ENCODE data around the gene IL4R.

DNA sequence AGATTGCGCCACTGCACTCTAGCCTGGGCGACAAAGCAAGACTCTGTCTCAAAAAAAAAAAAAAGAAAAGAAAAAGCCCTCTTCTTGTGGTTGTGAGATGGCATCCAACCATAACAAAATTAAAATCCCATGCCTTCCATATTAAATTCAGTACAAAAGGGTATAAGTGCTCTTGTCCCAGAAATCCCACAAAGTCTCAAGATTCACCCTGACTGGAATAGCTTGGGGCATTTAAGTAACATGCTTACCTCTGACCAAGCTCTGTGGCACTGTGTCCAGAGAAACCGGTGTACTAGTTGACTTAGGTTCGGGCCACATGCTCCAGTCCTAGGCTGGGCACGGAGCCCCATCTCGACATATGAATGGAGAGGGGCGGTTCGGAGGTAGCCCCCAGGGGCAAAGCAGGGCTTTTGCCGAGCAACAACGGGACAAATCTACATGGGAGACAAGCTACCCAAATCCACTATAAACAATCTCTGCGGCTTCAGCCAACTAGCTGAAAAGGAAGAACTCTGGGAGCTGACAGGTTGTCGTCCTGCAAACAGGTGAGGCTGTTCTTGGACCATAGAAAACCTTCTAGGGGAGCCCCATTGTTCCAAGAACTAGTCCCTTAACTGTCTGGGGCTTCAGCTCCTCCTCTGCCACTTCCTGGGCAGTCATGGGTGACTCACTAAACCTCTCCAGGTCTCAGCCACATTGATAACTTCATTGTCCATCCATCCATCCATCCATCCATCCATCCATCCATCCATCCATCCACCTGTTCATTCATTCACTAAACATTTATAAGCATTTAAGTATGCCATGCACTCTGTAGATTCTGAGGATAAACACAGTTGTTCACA lies 10.3 kb upstream of the IL4R start:
- TF ChIP-seq, protein P1, sequence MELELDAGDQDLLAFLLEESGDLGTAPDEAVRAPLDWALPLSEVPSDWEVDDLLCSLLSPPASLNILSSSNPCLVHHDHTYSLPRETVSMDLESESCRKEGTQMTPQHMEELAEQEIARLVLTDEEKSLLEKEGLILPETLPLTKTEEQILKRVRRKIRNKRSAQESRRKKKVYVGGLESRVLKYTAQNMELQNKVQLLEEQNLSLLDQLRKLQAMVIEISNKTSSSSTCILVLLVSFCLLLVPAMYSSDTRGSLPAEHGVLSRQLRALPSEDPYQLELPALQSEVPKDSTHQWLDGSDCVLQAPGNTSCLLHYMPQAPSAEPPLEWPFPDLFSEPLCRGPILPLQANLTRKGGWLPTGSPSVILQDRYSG (CRISPR knock-in tag; IDR thresholded peaks at IDR 0.05): no peak
- TF ChIP-seq, protein P2, sequence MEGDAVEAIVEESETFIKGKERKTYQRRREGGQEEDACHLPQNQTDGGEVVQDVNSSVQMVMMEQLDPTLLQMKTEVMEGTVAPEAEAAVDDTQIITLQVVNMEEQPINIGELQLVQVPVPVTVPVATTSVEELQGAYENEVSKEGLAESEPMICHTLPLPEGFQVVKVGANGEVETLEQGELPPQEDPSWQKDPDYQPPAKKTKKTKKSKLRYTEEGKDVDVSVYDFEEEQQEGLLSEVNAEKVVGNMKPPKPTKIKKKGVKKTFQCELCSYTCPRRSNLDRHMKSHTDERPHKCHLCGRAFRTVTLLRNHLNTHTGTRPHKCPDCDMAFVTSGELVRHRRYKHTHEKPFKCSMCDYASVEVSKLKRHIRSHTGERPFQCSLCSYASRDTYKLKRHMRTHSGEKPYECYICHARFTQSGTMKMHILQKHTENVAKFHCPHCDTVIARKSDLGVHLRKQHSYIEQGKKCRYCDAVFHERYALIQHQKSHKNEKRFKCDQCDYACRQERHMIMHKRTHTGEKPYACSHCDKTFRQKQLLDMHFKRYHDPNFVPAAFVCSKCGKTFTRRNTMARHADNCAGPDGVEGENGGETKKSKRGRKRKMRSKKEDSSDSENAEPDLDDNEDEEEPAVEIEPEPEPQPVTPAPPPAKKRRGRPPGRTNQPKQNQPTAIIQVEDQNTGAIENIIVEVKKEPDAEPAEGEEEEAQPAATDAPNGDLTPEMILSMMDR (CRISPR knock-in tag; IDR thresholded peaks at IDR 0.05): no peak
- TF ChIP-seq RBM39 (IDR thresholded peaks at IDR 0.05; ENCODE audit: low read depth, low read length, poor library complexity, severe bottlenecking) (no peak), MYC (CRISPR knock-in tag; IDR thresholded peaks at IDR 0.05; ENCODE audit: borderline replicate concordance) (no peak), U2AF2 (IDR thresholded peaks at IDR 0.05; ENCODE audit: low read depth, low read length) (no peak), ZNF616 (CRISPR knock-in tag; IDR thresholded peaks at IDR 0.05; ENCODE audit: low read depth) (no peak), RBAK (CRISPR knock-in tag; IDR thresholded peaks at IDR 0.05) (no peak), ZFP36 (IDR thresholded peaks at IDR 0.05; ENCODE audit: borderline replicate concordance, low read depth, low read length, partially characterized antibody) (no peak), FOXM1 (CRISPR knock-in tag; IDR thresholded peaks at IDR 0.05) (no peak), ASH2L (IDR thresholded peaks at IDR 0.05; ENCODE audit: insufficient read length, low read depth, low read length) (no peak)
- TF ChIP-seq, protein P3, sequence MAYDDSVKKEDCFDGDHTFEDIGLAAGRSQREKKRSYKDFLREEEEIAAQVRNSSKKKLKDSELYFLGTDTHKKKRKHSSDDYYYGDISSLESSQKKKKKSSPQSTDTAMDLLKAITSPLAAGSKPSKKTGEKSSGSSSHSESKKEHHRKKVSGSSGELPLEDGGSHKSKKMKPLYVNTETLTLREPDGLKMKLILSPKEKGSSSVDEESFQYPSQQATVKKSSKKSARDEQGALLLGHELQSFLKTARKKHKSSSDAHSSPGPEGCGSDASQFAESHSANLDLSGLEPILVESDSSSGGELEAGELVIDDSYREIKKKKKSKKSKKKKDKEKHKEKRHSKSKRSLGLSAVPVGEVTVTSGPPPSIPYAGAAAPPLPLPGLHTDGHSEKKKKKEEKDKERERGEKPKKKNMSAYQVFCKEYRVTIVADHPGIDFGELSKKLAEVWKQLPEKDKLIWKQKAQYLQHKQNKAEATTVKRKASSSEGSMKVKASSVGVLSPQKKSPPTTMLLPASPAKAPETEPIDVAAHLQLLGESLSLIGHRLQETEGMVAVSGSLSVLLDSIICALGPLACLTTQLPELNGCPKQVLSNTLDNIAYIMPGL (CRISPR knock-in tag; IDR thresholded peaks at IDR 0.05; ENCODE audit: borderline replicate concordance in 1 of 2, low read depth in 1 of 2): no peak
- TF ChIP-seq, protein P4, sequence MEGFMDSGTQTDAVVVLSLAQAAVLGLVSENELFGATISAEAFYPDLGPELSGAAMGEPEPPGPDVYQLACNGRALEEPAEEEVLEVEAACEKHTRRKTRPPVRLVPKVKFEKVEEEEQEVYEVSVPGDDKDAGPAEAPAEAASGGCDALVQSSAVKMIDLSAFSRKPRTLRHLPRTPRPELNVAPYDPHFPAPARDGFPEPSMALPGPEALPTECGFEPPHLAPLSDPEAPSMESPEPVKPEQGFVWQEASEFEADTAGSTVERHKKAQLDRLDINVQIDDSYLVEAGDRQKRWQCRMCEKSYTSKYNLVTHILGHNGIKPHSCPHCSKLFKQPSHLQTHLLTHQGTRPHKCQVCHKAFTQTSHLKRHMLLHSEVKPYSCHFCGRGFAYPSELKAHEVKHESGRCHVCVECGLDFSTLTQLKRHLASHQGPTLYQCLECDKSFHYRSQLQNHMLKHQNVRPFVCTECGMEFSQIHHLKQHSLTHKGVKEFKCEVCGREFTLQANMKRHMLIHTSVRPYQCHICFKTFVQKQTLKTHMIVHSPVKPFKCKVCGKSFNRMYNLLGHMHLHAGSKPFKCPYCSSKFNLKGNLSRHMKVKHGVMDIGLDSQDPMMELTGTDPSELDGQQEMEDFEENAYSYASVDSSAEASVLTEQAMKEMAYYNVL (CRISPR knock-in tag; IDR thresholded peaks at IDR 0.05; ENCODE audit: borderline replicate concordance): no peak

Data from HepG2 (cell line).